H1 (cell line): ENCODE results near the gene MAP7D1.

Experiments
- EP300 ChIP-seq, 2 experiments: IDR thresholded peaks; 1 replicate in 1 of 2; 2 replicates in 1 of 2; pipeline ENCODE4 v1.6.1; 2011 to 2012; ENCODE audit warnings: low read depth in 2 of 2, low read length in 2 of 2, mild to moderate bottlenecking in 2 of 2, borderline replicate concordance in 1 of 2, inconsistent platforms in 1 of 2, moderate library complexity in 1 of 2
- GTF2F1 ChIP-seq: IDR thresholded peaks from 2 replicates; pipeline ENCODE4 v1.6.1; 2012; ENCODE audit warnings: low read depth, low read length, improper control_type of control experiment, borderline replicate concordance
- POLR2AphosphoS5 ChIP-seq: IDR thresholded peaks from 2 replicates; pipeline ENCODE4 v1.6.1; 2011; ENCODE audit warnings: low read depth, low read length
- TF ChIP-seq, protein P1 (sequence below), 3 experiments: IDR thresholded peaks; 1 replicate in 2 of 3; 2 replicates in 1 of 3; pipeline versions ENCODE4 v1.5.1 to v1.6.1; 2011; ENCODE audit warnings: low read length in 3 of 3, mild to moderate bottlenecking in 3 of 3, inconsistent platforms in 2 of 3, low read depth in 1 of 3, moderate library complexity in 1 of 3; ENCODE audit not compliant: insufficient read depth in 1 of 3; ENCODE audit errors: control extremely low read depth in 1 of 3

DNA sequence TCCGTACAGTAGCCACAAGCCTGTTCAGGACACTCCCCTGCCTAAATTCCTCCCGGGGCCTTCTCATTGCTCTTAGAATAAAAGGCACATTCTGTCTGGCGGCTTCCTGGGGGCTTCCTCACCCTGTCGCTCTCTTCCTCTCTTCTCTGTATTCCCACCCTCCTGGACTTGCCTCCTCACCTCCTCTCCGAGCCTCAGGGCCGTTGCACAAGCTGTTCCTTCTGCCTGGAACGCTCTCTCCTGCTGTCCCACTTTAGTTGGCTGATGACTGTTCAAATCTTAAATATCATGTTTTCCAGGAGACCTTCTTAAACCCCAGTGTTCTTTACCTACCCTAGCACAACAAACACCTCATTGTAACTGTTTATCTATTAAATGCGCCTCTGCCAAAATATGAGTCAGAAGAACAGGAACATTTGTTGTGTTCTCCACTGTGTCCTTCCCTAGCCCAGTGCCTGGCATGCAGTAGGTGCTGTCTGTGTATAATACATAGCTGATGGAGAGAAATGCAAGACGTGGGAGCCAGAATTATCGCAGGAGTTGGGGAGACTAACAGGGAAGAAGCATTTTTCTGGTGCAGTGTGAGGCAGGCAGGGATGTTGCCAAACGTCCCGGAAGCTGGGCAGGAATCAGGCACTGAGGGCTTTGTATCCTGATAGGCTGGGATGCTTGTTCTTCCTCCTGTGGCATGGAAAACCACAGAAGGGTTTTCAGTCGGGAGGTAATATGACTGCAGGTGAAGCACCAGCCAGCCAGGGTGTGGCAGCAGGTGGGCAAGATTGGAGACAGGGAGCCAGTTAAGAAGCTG lies 44.2 kb downstream of the MAP7D1 start:
- TF ChIP-seq POLR2AphosphoS5 (no peak), GTF2F1 (no peak), EP300 (IDR thresholded peaks at IDR 0.05; ENCODE audit: borderline replicate concordance in 1 of 2, low read depth in 2 of 2, low read length in 2 of 2) (no peak)
- TF ChIP-seq, protein P1, sequence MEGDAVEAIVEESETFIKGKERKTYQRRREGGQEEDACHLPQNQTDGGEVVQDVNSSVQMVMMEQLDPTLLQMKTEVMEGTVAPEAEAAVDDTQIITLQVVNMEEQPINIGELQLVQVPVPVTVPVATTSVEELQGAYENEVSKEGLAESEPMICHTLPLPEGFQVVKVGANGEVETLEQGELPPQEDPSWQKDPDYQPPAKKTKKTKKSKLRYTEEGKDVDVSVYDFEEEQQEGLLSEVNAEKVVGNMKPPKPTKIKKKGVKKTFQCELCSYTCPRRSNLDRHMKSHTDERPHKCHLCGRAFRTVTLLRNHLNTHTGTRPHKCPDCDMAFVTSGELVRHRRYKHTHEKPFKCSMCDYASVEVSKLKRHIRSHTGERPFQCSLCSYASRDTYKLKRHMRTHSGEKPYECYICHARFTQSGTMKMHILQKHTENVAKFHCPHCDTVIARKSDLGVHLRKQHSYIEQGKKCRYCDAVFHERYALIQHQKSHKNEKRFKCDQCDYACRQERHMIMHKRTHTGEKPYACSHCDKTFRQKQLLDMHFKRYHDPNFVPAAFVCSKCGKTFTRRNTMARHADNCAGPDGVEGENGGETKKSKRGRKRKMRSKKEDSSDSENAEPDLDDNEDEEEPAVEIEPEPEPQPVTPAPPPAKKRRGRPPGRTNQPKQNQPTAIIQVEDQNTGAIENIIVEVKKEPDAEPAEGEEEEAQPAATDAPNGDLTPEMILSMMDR (IDR thresholded peaks at IDR 0.05; ENCODE audit: control extremely low read depth in 1 of 3, insufficient read depth in 1 of 3, low read depth in 1 of 3, low read length in 3 of 3), result peak in 2 of 3 experiments; percentile 3 to 9; a peak in 2 of 4 replicates
